ENCODE results near the gene DHRS11.

The DHRS11 gene, protein sequence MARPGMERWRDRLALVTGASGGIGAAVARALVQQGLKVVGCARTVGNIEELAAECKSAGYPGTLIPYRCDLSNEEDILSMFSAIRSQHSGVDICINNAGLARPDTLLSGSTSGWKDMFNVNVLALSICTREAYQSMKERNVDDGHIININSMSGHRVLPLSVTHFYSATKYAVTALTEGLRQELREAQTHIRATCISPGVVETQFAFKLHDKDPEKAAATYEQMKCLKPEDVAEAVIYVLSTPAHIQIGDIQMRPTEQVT

DNA sequence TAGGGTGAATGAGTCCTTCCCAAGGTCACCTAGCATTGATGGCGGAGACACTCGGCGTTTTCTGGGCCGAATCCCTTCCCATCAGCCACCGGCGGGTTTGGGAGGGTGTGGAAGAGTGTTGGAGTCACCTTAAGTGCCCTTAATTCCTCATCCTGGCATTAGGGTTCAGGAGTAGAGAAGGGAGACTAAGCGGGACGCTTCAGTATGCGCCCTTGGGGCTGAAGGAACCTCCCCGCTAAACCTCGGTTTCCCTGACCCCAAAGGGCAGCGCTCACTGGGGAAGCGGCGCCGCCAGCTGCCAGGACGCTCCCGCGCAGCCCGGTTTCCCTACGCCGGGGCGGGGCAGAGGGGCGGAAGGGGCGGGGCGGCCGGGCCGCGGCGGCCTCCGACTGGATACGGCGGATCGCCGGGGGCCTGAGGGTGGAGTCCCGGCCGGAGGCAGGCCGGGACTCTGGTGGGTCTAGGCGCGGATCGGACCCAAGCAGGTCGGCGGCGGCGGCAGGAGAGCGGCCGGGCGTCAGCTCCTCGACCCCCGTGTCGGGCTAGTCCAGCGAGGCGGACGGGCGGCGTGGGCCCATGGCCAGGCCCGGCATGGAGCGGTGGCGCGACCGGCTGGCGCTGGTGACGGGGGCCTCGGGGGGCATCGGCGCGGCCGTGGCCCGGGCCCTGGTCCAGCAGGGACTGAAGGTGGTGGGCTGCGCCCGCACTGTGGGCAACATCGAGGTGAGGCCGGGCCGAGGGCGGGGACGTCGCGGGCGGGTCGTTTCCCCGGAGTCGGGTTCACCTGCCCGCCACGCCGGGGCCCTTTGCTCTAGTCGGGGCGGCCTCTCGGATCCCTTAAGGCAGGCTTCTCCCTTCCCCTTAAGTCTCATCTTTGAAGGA, at the start of gene DHRS11:
DHRS11 (plus strand) TSS at position 446 of the 882 bp plus-strand sequence; CDS start at position 577, 131 bp downstream.
- peak; percentile 58 for DNase-seq (ENCODE audit: low spot score)

DNA sequence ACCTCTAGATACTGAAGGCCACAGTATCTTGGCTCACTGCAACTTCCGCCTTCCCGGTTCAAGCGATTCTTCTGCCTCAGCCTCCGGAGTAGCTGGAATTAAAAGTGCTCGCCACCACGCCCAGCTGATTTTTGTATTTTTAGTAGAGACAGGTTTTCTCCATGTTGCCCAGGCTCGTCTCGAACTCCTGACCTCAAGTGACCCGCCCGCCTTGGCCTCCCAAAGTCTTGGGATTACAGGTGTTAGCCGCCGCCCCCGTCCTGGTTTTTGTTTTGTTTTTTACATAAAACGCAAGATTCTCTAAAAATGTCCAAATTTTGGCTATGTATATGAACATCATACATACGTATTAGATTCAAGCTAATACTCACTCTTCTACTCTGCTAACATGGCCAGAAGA, 48.9 kb upstream of the DHRS11 start:
- DNase-seq (ENCODE audit: low spot score): no peak

DNA sequence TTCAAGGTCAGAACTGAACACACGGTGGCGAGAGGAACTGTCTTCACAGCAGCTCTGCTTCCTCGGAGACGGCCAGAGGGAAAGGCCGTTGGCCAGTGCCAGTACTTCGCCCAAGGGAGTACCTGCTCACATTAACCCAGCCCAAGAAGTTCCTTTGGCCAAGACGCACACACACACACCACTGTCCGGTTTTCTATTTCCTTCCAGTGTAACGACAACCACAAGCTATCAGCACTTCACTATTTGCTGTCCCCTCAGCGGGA, 47.7 kb upstream of the DHRS11 start:
- peak; percentile 33 for DNase-seq (ENCODE audit: low spot score)

DNA sequence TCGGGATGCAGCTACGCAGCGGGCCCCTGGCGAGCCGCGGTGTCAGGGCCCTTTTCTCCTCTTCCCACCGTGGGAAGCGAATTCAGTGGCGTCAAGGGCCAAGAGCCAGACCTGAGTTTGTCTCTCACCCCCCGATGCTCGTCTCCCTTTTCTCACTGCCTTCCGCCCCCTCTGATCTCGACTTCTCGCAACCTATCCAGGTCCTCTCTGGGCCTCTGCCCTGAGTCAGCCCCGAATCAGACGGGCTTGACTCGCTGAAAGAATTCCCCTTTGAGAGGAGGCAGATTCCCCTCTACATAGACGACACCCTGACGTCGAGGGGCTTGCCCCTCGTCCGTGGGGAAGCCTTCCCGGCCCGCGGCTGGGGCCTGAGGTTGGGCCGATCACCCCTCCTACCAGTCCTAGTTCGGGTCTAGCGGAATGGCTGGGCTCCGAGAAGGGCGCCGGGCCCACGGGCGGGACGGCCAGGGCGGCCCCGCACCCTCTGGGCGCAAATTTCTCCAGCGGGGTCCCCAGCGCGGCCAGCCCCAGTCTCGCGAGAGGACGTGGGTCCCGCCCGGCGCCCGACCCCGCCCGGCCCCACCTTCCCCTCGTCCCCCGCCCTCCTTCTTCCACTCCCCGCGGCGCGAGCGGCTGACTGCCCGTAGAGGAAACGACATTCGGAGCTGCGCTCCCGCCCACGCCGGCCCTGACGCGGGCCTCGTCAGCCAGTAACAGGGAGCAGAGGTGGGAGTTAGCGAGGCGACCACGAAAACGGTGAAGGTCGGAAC, 47.2 kb upstream of the DHRS11 start, which contains the start of gene GGNBP2:
GGNBP2 (plus strand) TSS at position 613 of the 770 bp plus-strand sequence. CDS start 806 bp downstream, outside the sequence.
- peak; percentile 88 for DNase-seq (ENCODE audit: low spot score)

DNA sequence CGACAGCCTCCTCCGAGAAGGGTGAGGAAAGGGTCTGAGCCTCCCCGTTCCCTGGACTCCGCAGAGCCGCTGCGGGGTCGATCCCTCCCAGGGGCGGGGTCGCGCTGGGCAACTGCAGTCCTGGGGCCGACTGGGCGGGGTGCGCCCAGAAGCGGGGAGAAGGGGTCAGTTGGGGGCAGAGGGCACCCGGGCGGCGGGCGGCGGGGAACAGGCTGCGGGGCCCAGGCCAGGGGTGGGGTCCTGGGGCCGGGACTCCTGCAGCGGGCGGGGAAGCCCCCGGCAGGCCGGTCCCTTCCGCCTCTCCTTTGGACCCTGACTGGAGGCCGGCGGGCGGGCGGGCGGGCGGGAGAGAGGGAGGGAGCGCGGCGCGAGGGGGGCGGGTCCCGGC, 46.6 kb upstream of the DHRS11 start:
- no peak for DNase-seq (ENCODE audit: low spot score)

DNA sequence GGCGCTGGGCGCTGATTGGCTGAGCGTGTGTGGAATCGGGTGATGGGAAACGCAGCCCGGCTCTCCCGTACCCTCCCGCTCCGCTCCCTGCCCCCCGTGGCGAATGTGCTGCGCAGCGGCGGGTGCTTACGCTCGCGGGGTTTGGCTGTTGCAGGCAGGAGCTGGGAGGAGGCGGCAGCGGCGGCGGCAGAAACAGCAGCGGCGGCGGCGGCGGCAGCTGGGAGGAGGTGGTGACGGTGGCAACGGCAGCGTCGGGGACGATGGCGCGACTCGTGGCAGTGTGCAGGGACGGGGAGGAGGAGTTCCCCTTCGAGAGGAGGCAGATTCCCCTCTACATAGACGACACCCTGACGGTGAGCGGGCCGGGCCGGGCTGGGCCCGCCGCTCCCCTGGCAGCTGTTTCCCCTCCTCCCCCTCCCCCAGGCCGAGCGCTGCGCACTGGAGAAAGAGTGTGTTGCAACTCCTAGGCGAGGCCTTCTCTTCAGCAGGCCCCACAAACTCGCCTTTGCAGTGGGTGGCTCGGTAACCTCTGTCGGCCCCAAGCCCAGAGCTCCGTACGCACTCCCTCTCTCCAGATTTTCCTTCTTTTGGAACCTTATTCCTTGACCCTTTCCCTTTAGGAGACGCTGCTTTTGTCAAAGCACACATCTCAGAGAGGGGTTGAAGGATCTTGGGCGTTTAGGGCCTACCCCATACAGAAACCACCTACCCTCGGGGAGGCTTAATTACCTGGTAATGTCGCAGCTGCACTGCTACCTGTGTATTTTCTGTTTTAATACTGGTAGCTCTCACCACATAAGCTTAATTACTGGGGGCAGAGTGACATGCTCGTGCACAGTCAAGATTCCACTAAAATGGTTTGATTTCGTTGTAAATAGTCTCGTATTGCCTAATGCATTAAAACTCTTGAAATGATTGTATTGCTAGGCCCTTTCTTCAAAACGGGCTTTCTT, 45.9 kb upstream of the DHRS11 start:
- peak; percentile 90 for DNase-seq (ENCODE audit: low spot score)

DNA sequence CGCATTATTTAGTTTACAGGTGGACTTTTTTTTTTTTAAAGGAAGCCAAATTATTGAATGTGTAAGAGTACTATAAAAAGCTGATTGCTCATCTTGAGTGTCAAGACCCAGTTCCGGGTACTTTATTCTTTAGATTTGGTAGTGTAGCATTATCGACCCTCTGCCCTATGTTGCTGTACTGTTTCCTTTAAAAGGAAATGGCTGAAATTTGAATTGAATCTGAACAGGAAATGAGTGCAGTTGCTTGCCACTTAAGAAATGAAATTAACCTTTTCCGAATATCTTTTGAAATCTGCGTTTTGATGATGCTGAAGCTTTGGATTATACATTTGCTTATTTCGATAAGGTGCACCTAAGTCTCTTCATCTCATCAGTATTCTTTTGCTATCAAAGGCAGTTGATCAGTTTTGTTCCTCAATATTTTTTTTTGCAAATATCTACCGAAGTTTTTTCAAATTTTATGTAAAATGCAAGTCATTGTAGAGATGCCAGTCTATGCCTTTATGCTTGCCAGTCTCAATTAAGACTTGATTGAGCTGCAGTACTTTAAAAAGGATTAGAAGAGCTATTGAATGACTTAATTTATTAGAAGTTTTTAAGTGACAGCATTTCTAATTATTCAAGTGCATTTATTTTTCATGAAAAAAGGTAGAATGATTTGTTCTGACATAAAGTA, 45.1 kb upstream of the DHRS11 start:
- DNase-seq (ENCODE audit: low spot score): no peak

DNA sequence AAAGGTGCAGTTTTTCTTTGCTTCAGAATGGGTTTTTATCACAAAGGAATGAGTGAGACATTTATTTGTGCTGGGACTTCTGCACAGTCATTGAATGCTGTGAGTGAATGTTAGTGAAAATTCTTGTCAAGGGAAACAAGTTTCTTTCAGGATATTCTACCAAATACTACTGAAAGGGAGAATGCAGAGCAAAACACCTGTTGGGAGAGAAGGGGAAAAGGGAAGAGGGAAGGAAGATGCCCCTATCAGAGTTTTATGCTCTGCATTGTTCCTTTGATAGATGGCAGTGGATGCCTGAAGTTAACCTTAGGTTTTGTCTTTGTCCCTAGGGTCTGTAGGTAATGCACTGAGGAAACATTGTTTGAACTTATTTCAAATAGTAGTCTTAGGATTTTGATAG, 43.9 kb upstream of the DHRS11 start:
- no peak for DNase-seq (ENCODE audit: low spot score)

DNA sequence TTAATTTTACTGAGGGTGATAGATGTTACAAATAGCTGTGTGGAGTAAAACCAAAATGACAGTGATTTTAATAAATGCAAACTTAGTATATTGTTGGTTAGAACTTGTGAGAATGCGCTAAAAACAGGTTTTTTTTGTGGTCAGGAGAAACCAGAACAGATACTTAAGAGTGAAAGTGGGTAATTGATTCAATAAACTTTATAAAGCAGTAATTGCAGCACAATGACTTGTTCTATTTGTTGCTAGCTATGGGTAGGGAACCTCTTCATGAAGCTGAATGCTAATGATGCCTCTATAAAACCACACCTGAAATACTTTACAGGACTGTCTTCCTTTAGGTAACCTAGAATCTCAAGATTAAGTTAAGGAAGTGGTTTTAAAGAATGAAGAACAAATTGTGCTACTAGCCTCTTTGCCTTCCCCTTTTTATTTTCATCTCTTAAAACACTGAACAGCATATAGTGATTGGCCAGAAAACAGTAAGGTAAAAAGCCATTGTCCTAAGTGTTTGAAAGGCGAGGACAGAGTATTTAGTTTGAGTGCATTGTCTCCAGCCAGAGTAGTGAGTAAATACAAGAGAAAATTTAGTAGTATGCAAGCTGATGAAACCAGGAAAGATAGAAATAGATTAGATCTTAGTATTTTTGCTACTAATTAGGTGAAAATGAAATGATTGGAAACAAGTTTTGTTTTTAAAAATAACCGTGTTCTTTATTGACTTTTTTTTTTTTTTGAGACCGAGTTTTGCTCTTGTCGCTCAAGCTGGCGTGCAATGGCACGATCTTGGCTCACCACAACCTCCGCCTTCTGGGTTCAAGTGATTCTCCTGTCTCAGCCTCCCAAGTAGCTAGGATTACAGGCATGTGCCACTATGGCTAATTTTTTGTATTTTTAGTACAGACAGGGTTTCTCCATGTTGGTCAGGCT, 40.9 kb upstream of the DHRS11 start:
- DNase-seq (ENCODE audit: low spot score): peak; percentile 51

DNA sequence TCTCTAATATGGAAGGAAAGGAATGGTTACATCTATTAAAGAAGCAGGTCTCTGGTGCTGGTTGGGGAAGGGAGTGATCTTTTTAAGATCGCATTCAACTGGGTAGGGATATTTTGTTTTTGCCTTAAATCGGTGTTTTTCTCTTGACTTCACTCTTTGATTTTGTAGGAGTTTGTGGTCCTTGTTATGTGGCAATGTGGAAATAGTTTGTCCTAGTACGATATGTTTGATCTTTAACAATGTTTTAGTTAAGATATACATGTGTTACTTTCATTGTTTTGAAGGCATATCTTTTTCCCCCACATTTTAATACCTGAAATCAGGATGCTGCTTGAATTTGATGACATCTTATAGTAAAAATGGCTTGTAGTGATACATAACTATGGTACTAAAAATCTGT, 38.2 kb upstream of the DHRS11 start:
- DNase-seq (ENCODE audit: low spot score): no peak

DNA sequence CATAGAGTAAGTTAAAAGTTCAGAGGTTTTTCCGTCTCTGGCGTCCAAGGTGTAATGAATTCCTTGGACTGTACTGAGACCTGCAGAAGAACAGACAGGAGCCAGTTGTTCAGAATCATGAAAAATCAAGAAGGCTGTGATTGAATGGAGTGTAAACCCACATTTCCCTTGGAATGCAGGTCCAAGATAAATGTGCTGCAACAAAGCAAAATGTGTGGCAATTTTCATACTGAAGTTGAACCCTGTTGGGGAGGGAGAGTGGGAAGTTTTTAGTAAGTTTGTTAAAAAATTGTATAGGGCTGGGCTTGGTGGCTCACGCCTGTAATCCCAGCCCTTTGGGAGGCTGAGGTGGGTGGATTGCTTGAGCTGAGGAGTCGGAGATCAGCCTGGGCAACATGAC, 25.6 kb upstream of the DHRS11 start:
- no peak for DNase-seq (ENCODE audit: low spot score)

DNA sequence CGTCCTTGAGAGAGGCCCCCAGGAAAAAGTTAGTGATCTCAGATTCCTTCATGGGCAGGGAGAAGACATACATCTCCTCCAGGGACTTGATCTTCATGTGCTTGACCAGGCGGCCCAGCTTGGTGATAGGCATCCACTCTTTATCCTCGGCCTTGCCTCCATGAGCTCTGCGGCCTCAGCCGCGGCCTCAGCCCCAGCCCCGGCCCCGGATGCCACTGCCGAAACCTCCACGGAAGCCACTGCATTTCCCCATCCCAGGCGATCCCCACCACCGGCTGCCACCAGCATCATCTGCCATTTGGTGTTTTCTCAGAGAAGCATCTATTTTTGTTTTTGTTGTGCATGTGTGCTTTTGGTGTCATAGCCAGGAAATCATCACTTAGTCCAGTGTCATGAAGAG, 16.7 kb upstream of the DHRS11 start:
- no peak for DNase-seq (ENCODE audit: low spot score)

DNA sequence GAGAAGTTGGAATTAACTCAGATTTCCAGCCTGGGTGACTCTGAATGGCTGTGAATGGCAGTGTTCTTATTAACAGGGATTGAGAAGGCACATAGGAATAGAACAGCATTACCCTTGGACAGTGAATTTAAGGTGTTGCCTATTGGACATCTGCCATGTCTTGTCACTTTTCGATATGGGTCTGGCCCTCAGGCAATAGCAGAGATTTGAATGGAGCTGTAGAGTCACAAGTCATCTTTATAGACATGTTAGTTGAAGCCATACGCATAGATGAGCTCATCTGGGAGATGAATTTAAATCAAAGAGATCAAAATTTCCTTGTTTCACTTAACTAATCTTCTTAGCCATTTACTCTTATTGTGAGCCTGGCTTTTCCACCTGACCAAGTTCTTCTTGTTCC, 14.9 kb upstream of the DHRS11 start:
- no peak for DNase-seq (ENCODE audit: low spot score)

DNA sequence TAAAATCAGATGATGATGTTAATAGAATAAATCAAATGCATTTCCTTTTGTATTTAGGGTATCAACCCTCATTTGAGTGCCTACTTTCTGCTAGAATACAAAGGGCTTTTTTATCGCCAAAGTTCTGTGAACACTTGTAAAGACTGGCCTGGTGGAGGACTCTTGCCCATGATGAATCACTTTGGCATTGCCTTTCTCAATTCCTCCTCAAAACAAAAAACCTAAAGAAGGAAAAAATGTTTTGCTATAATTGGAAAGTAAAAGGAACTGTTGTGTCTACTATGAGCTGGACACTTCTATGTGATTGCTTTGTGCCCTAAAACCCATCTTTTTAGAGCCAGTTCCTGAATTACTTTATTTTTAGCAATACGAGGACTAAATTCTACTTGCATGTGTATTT, 13.0 kb upstream of the DHRS11 start:
- peak; percentile 51 for DNase-seq (ENCODE audit: low spot score)

DNA sequence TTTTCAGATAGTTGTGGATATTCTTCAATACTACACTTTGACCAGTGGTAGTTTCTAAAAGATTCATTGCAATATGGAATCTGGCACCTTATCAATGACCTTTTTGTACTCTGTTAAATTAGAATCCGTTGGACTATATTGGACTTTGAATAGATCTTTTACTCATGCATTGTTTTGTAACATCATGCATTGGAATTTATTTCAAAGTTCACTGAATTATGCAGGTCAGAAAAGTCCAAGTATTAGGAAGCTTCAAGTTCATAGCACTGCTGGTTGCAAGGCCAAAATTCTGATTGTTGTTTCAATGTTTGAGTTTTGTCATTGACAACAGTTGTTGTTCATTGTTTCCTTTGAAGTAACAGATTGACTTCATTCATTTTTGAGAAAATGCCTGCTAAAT, 7.9 kb upstream of the DHRS11 start:
- no peak for DNase-seq (ENCODE audit: low spot score)

DNA sequence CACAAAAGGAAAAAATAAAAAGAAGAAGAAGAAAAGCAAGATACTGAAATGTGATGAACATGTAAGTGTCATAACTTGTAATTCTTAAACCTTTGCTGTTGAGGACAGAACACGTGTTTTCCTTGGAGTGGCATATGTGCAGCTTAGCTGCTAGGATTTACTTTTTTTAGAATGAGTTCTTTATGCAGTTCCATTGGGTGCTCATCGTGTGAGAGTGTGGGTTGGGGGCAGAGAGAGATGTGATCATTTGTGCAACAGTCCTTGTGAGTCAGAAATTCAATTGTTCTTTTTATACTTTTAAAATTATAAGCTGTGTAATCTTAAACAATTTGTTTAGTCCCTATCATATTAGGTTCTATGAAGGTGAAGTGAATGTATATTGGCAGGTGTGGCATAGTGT, 5.5 kb upstream of the DHRS11 start:
- DNase-seq (ENCODE audit: low spot score): no peak

DNA sequence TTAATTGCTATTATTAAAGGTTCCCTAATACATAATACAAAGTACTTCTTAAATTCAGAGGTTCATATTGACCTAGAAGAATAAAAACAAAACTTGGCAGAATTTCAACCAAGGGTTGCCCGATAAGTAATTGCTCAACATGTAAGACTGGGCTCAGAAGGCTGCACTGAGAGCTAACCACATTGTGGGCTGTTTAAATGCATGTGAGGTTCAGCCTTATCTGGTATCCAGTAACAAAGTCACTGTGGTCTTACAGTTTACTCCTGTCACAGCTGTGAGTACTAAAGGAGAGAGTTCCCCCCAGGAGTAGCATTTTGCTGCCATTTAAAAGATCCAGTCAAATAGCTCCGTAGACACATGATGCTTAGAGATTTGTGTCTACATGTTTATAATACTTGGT, 1.6 kb upstream of the DHRS11 start:
- DNase-seq (ENCODE audit: low spot score): no peak

DNA sequence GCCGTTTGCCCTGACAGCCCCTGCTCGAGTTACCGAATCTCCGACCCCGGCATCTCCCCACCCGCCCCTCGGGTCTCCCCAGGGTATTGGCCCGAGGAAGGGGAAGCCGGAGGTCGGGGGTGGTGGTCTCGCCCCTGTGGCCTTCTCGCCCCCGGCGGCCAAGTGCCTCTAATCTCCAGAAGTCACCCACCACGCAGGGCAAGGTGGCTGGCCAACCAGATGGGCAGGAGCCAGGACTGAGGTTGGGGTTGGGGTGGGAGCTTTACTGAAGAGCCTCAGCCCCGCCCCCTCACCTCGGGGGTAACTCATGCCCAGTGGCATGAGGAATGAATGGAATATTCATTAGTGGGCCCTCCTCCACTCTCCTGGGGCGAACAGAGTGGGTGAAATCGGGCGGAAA, 637 bp downstream of the DHRS11 start:
- no peak for DNase-seq (ENCODE audit: low spot score)

DNA sequence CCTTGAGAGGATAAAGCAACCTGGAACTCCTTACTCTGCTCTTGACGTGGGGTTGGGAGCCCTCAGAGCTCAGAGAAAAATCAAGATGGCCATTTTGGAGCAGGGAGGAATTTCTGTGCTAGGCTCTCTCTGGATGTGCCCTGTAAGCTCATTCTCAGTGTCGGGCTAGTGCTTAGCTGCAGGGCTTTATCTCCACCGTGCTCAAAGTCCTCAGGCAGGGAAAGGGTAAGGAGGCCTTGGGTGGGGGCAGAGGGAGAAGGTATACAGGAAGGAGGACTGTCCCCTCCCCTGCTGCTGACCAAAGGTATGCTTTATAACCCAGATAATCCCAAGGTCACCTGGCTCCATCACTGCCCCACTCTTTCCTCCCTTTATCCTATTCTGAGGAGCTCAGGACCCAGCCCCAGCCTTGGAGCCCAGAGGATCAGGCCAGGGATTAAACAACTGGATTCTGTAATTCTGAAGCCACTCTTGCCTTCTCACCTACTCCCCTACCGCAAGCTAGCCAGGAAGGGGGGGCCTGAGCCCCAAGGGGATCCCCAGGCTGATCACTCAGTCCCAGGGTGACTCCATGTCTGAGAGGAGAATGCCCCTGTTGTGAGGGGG, 1.1 kb downstream of the DHRS11 start:
- DNase-seq (ENCODE audit: low spot score): no peak
